IgD-negative memory B cell (primary cell): ENCODE measurements around the gene HAPLN2. TPM values are rescaled to one million over a fixed set of nuclear protein-coding genes. Genes with fewer than 3 reads are reported as not detected.
"Not testable (repeated sequence)": the region's sequence is repeated elsewhere in the genome, so short reads cannot be mapped to it uniquely, and the experiment has no call there.

Source experiments
- H3K27ac Mint-ChIP-seq, 3 donors: one replicate each; pipeline ENCODE4 v1.8.0; 2020 to 2022; ENCODE audit warnings: mild to moderate bottlenecking in 3 of 3, mixed read lengths in 3 of 3, moderate library complexity in 1 of 3
- H3K27me3 Mint-ChIP-seq: one replicate; pipeline ENCODE4 v1.8.0; 2021; ENCODE audit warnings: mixed read lengths
- H3K36me3 Mint-ChIP-seq: one replicate; pipeline ENCODE4 v1.8.0; 2020; ENCODE audit warnings: mild to moderate bottlenecking, mixed read lengths
- H3K4me1 Mint-ChIP-seq, 3 donors: one replicate each; pipeline ENCODE4 v1.8.0; 2020 to 2022; ENCODE audit warnings: mixed read lengths in 3 of 3, mild to moderate bottlenecking in 1 of 3
- H3K4me3 Mint-ChIP-seq, 4 donors: one replicate each; pipeline ENCODE4 v1.8.0; 2020 to 2022; ENCODE audit warnings: mild to moderate bottlenecking in 4 of 4, mixed read lengths in 4 of 4, moderate library complexity in 3 of 4
- H3K9me3 Mint-ChIP-seq, 3 donors: one replicate each; pipeline ENCODE4 v1.8.0; 2020 to 2021; ENCODE audit warnings: mixed read lengths in 3 of 3, mild to moderate bottlenecking in 1 of 3
- polyA plus RNA-seq: library from polyadenylated mRNA; unstranded; fragments of 300-500 nt; fragmentation: Illumina TruSeq; gene quantifications from one replicate; pipeline ENCODE4 v1.2.3, GENCODE V29; 2021

Gene HAPLN2
- polyA plus RNA-seq, 1 donor from 2014 or later, result not detected

DNA sequence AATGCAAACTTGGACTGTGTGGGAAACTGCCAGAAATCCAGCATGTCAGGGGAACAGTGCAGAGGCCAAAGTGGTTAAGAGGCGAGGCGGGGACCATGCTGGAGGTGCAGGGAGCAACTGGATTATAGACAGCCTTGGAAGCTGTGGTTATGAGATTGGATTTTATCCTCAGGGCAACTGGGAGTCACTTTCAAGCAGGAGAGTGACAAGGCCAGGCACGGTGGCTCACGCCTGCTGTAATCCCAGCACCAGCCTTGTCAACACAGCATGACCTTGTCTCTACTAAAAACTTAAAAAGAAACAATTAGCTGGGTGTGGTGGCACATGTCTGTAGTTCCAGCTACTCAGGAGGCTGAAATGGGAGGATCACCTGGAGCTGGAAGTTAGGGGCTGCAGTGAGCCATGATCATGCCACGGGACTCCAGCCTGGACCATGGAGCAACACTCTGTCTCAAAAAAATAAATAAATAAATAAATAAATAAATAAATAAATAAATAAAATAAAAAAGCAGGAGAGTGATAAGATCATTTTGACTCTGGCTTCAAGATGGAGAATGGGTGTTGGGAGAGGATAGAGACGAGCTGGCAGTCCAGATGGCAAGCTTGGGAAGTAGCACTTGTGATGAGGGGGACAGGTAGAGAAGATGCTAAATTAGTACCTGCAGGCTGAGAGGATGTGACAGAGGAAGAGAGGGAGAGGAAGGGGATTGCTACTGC lies 3.5 kb downstream of the HAPLN2 start:
- Mint-ChIP-seq H3K27me3 (peaks cover 39% of the 10 kb centered on the region), H3K36me3 (no peaks in the 10 kb centered on the region), H3K4me1 (peaks cover 6 to 15% (median 8%) of the 10 kb centered on the region in 3 donors), H3K9me3 (no peaks in the 10 kb centered on the region), H3K4me3 (peak overlapping the region in 2 of 4 donors; percentile 9 to 39), H3K27ac (peak overlapping the region in 2 of 3 donors; percentile 36 to 83)

DNA sequence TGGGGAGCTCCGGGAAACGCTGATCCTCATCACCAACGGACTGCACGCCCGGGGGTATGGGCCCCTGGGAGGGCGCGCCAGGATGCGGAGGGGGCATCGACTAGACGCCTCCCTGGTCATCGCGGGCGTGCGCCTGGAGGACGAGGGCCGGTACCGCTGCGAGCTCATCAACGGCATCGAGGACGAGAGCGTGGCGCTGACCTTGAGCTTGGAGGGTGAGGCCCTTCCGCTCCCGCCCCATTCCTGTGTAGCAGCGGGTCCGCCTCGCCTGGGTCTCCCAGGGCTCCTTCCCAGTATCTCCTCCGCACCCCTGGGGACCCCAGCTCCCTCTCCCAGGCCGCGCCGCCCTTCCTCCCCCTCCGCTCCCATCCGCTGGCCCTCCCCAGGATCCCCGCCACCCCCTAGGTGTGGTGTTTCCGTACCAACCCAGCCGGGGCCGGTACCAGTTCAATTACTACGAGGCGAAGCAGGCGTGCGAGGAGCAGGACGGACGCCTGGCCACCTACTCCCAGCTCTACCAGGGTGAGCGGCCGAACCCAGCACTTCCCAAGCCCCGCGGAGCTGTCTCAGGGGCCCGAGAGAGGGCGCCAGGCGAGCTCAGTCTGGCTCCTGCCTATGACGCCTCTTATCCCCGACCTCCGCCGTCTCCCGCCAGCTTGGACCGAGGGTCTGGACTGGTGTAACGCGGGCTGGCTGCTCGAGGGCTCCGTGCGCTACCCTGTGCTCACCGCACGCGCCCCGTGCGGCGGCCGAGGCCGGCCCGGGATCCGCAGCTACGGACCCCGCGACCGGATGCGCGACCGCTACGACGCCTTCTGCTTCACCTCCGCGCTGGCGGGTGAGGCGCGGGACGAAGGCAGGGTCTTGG lies 5.0 kb downstream of the HAPLN2 start:
- peak overlapping the region in 3 of 4 donors; percentile 40 to 63 (median 58) for H3K4me3 Mint-ChIP-seq
- H3K36me3 Mint-ChIP-seq, result no peaks in the 10 kb centered on the region
- H3K27me3 Mint-ChIP-seq, result peaks cover 39% of the 10 kb centered on the region
- no peaks in the 10 kb centered on the region for H3K9me3 Mint-ChIP-seq
- peaks cover 6 to 15% (median 8%) of the 10 kb centered on the region in 3 donors for H3K4me1 Mint-ChIP-seq
- no peak overlapping the region for H3K27ac Mint-ChIP-seq

DNA sequence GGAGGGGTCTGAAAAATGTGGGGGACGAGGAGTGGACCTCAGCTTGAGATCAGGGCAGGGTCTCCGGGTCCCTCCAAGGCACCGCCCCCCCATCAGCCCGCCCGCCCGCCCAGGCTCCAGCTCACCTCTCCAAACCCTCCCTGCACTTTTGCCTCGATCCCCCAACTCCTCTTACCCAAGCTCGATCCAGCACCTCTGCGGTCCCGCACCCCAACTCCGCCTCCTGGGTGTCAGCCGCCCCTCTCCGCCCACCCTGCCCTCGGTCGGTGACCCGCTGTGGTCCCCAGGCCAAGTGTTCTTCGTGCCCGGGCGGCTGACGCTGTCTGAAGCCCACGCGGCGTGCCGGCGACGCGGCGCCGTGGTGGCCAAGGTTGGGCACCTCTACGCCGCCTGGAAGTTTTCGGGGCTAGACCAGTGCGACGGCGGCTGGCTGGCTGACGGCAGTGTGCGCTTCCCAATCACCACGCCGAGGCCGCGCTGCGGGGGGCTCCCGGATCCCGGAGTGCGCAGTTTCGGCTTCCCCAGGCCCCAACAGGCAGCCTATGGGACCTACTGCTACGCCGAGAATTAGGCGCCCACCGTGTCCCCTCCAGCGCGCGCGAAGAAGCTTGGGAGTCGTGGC lies 5.7 kb downstream of the HAPLN2 start:
- Mint-ChIP-seq H3K4me3 (peak overlapping the region in 3 of 4 donors; percentile 54 to 71 (median 58)), H3K27me3 (peaks cover 39% of the 10 kb centered on the region), H3K36me3 (no peaks in the 10 kb centered on the region), H3K27ac (no peak overlapping the region), H3K9me3 (no peaks in the 10 kb centered on the region), H3K4me1 (peaks cover 6 to 12% (median 8%) of the 10 kb centered on the region in 3 donors)

DNA sequence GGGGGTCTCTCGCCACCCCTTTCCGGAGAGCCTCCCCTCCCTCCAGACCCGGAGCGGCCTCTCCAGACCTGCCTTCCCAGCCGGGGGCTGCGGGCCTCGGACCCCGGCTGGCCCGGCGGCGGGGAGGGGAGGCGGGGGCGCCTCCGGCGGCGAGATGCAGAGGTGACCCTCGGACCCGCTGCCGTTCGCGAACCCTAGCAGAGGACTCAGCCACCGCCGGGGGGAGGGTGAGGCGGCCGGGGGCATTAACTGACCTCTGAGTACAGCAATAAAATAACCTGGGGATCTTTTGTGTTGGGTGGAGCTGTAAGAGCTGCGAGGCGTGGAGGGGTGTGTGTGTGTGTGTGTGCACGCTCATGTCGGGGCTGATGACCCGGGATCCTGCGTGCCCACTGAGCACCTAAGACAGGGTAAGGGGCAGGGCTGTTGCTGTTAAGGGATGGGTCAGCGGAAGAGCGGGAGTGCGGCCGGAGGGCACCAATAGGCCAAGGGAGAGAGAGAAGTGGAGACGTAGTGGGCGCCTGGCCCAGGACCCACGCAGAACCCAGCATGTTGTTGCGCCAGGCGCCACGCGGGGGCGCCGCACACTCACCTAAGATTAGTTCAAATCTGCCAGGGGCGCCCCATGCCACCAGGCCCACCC lies 6.3 kb downstream of the HAPLN2 start:
- Mint-ChIP-seq H3K27ac (peak overlapping the region in 2 of 3 donors; percentile 55 to 69), H3K9me3 (no peaks in the 10 kb centered on the region), H3K4me1 (peaks cover 8 to 11% (median 9%) of the 10 kb centered on the region in 3 donors), H3K27me3 (peaks cover 40% of the 10 kb centered on the region), H3K4me3 (peak overlapping the region; percentile 70 to 91 (median 83)), H3K36me3 (no peaks in the 10 kb centered on the region)

DNA sequence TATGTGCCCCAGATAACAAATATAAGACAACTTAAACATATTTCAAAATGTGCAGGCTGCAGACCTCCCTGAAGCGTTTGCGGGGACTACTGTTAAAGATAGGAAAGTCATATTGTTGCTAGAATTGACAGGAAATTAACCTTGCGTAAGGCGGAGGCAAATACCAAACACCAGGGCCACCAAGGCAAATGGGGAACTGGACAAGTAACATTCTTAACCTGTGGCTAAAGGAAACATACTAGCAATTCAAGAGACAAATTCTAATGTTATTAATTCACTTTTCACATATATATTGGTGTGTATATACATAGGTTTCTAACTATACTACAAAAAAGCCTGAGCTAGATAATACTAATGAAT lies 6.8 kb downstream of the HAPLN2 start:
- Mint-ChIP-seq H3K27me3 (peaks cover 44% of the 10 kb centered on the region), H3K27ac (peak overlapping the region in 2 of 3 donors; percentile 55 to 69), H3K4me1 (peaks cover 8 to 10% (median 9%) of the 10 kb centered on the region in 3 donors), H3K4me3 (peak overlapping the region in 3 of 4 donors; percentile 70 to 83 (median 83)), H3K9me3 (no peaks in the 10 kb centered on the region), H3K36me3 (no peaks in the 10 kb centered on the region)

DNA sequence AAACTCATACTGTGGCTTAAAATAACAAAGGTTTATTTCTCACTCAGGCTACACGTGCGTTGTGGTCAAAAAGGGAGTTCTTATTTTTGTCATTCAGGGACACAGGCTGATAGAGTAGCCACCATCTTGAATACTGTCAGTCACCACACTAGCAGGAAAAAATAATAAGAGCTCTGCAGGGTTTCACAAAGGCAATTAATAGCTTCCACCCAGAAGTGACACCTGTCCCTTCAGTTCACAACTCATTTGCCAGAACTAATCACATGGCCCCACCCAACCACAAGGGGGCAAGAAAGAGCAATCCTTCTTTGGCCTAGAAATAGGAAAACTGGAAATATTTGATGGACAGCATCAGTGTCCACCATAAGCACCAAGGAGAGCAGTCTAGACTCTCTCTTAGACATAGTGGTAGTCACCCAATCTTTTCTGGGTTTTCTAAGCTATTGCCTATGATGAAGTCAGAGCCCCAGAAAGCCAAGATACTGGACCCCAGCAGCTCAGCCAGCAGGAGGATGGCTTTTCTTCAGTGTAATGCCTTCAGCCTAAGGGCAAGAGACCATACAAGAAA lies 8.2 kb downstream of the HAPLN2 start:
- Mint-ChIP-seq H3K27ac (peak overlapping the region in 1 of 3 donors; percentile 46), H3K9me3 (peaks cover 0 to 2% (median 0%) of the 10 kb centered on the region in 3 donors), H3K27me3 (peaks cover 42% of the 10 kb centered on the region), H3K4me3 (peak overlapping the region in 1 of 4 donors; percentile 3), H3K36me3 (no peaks in the 10 kb centered on the region), H3K4me1 (peaks cover 8 to 12% (median 9%) of the 10 kb centered on the region in 3 donors)

DNA sequence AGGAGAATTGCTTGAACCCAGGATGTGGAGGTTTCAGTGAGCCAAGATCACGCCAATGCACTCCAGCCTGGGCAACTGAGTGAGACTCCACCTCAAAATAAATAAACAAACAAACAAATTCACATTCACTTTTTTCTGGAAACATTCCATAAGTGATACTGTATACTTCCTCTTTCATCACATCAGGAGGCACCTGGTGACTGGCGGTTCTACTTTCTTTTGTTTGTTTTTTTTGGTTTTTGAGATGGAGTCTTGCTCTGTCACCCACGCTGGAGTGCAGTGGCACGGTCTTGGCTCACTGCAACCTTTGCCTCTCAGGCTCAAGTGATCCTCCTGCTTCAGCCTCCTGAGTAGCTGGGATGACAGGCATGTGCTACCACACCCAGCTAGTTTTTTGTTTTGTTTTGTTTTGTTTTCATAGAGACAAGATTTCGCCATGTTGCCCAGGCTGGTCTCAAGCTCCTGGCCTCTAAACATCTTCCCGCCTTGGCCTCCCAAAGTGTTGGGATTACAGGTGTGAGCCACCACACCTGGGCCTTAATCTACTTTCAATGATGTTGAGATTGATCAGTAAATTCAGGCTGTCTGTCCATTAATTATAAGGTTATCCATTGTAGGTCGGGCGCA lies 10.7 kb downstream of the HAPLN2 start:
- no peaks in the 10 kb centered on the region for H3K36me3 Mint-ChIP-seq
- no peak overlapping the region for H3K4me3 Mint-ChIP-seq
- H3K27me3 Mint-ChIP-seq, result peaks cover 34% of the 10 kb centered on the region
- peaks cover 0 to 2% (median 0%) of the 10 kb centered on the region in 3 donors for H3K9me3 Mint-ChIP-seq
- peaks cover 8 to 9% (median 9%) of the 10 kb centered on the region in 3 donors for H3K4me1 Mint-ChIP-seq
- H3K27ac Mint-ChIP-seq, result peak overlapping the region in 1 of 3 donors; percentile 80

DNA sequence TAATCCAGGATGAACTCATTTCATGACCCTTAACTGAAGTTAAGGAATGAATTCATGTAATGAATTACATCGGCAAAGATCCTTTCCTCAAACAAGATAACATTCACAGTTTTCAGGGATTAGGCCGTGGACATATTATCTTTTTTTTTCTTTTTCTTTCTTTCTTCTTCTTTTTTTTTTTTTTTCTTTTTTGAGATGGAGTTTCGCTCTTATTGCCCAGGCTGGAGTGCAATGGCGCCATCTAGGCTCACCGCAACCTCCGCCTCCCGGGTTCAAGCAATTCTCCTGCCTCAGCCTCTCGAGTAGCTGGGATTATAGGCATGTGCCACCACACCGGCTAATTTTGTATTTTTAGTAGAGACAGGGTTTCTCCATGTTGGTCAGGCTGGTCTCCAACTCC lies 11.9 kb downstream of the HAPLN2 start:
- peaks cover 32% of the 10 kb centered on the region for H3K27me3 Mint-ChIP-seq
- not testable (repeated sequence) for H3K4me1 Mint-ChIP-seq, H3K27ac Mint-ChIP-seq, H3K9me3 Mint-ChIP-seq, H3K4me3 Mint-ChIP-seq, H3K36me3 Mint-ChIP-seq

DNA sequence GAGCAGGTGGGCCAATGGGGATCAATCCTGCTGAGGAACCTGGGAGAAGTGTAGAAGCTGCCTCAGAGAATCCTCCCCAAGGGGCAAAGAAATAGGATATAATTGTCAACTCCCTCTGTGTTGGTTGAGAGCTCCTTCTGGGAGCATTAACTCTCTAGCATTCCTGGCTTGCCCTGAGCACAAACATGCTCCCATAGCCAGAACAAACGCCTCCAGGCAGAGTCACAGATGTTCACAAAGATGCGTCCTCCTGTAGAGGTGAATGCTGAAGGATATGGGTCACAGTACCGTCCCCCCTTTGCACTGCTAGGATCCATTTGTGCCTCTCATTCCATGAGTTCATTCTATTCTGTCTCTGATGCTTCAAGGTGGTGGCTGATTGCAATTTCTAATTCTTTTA lies 13.1 kb downstream of the HAPLN2 start:
- Mint-ChIP-seq H3K27me3 (peaks cover 36% of the 10 kb centered on the region), H3K36me3 (no peaks in the 10 kb centered on the region), H3K27ac (no peak overlapping the region), H3K9me3 (peaks cover 0 to 2% (median 0%) of the 10 kb centered on the region in 3 donors), H3K4me3 (no peak overlapping the region), H3K4me1 (peaks cover 1 to 3% (median 2%) of the 10 kb centered on the region in 3 donors)

DNA sequence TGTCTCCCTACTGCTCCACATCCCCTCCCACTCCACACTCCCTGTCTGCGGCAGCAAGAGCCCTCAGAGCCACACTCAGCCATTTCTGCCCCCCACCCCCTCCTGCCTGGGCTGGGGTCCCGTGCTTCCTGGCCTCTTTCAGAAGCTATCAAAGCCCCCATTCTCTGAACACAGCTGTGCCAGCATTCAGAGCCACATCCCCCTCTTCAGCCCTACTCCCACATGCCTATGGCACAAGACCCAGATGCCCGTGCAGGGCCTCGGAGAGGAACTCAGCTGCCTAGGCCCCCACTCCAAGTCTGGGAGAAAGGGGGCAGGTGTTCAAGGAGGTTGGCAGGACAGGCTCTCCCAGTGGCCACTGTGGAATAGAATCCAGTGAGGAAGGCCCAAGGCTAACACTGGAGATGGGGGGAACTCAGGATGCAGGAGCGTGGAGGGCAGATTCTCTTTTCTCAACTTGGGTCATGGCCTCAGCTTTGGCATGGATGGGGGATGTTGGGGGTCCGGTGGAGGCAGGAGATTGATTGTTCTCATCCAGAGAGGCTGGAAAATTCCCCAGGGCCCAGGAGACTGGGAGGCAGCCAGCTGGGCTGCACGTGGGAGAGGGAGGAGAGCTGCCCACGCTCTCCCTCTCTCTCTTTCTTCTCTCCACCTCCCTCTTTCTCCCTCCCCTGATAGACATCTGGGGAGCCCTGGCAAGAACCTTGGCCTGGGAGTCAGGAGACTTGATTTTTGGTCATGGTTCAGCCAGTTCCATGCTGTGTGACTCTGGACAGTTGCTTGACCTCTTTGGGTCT lies 19.2 kb downstream of the HAPLN2 start:
- no peak overlapping the region for H3K27ac Mint-ChIP-seq
- H3K27me3 Mint-ChIP-seq, result peaks cover 57% of the 10 kb centered on the region
- peaks cover 7 to 9% (median 7%) of the 10 kb centered on the region in 3 donors for H3K4me1 Mint-ChIP-seq
- H3K9me3 Mint-ChIP-seq, result no peaks in the 10 kb centered on the region
- no peak overlapping the region for H3K4me3 Mint-ChIP-seq
- peaks cover 3% of the 10 kb centered on the region for H3K36me3 Mint-ChIP-seq

DNA sequence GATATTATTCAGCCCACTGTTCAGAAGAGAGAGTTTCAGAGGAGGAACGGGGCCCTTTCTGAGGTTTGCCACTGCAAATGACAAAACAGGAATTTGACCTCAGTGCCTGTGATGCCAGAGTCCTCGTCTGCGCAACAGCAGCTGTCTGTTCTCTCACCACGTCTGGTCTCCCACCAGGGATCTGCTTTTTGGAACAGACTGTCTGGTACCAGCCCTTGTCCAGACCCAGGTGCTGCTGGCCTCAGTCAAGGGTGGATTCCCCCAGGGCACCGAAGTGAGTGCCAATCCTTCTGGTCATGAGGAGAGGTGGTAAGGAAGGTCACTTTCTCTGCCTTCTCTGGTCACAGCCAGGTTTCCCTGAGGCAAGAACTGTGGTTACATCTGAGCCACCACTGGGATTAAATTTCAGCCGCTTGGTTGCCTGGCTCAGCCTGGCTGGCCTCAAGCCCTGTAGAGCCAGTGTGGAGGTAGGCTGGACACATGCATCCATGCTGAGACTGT lies 20.4 kb downstream of the HAPLN2 start:
- H3K27me3 Mint-ChIP-seq, result peaks cover 58% of the 10 kb centered on the region
- no peak overlapping the region for H3K27ac Mint-ChIP-seq
- peaks cover 10 to 14% (median 12%) of the 10 kb centered on the region in 3 donors for H3K4me1 Mint-ChIP-seq
- no peak overlapping the region for H3K4me3 Mint-ChIP-seq
- H3K9me3 Mint-ChIP-seq, result no peaks in the 10 kb centered on the region
- H3K36me3 Mint-ChIP-seq, result peaks cover 3% of the 10 kb centered on the region

DNA sequence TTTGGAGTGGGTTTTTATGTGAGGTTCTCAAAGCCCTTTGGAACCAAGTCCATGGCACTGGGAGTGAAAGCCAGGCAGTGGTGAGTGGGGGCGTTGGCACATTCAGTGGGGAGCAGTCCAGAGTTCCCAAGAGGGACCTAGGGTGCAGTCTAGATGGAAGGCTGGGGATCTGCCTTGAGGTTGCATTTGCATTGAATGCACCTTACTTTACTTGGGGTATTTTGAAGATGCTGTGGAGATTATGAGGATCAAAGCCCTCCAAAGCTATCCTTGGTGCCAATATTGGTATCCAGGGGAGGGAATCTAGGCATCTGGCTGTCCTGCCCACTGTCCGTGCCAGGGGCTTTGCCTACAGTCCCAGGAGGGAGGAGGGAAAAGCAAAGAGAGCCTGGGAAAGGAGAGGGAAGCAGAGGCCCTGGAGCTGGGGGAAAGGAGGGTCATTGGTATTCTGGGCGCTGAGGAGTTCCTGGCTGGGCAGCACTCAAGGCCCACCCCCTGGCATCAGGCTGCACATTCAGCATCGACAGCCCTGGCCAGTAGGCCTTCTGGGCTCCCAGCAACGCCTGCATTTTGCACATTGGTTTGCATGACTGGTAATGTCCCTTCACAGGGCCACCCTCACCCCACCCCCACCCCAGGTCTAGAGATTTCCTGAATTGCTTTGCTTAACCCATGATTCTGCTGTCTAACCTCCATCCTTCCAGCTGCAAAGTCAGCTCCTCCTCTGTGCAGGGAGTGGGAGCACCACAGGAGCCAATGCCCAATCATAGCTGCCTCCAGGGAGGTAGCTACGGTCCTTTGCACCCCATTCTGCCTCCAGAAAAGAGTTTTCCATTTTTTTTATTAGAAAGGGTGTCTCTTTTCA lies 21.9 kb downstream of the HAPLN2 start:
- no peaks in the 10 kb centered on the region for H3K9me3 Mint-ChIP-seq
- peak overlapping the region in 2 of 4 donors; percentile 17 to 63 for H3K4me3 Mint-ChIP-seq
- H3K27me3 Mint-ChIP-seq, result peaks cover 61% of the 10 kb centered on the region
- peaks cover 3% of the 10 kb centered on the region for H3K36me3 Mint-ChIP-seq
- H3K27ac Mint-ChIP-seq, result no peak overlapping the region
- H3K4me1 Mint-ChIP-seq, result peaks cover 10 to 14% (median 12%) of the 10 kb centered on the region in 3 donors
